GM10248 (cell line): Measurements from ENCODE around the gene SLC6A3.
"Not testable (repeated sequence)": the region's sequence is repeated elsewhere in the genome, so short reads cannot be mapped to it uniquely, and the experiment has no call there.

Experiments used
- CTCF ChIA-PET: fragments of 300-600 bp; sonication (Branson Sonifier 250); formaldehyde crosslinking; extraction: SDS; loops from one replicate; lab custom pipeline; 2021; ENCODE audit warnings: antibody characterized with exemption; lab: Yijun Ruan, JAX
- POLR2A ChIA-PET: fragments of 350-650 bp; sonication (Branson Sonifier 250); formaldehyde crosslinking; extraction: SDS; loops from one replicate; lab custom pipeline; 2020; ENCODE audit warnings: antibody characterized with exemption; lab: Yijun Ruan, JAX
- DNase-seq: peaks from one replicate; pipeline ENCODE4 v3.0.0; 2012; ENCODE audit errors: extremely low spot score
- CTCF ChIP-seq: IDR thresholded peaks from 2 replicates; pipeline ENCODE4 v1.5.1; 2012; ENCODE audit warnings: mild to moderate bottlenecking, low read depth; ENCODE audit errors: extremely low read depth, missing control alignments, control extremely low read depth

Gene SLC6A3

GRCh38 chr5:1479581-1480188 lies 34.4 kb upstream of the SLC6A3 start:
- ChIA-PET POLR2A (interaction anchor here (0.6 to 2.2 kb wide), 4 partner anchors 10 to 73 kb away, joined by 3 to 10 read pairs (median 4); no protein-coding TSS in a partner anchor), CTCF (interaction anchor here (0.5 to 2.7 kb wide), 24 partner anchors 9 to 165 kb away, joined by 3 to 26 read pairs (median 4); no protein-coding TSS in a partner anchor)

GRCh38 chr5:1479066-1479465 lies 33.8 kb upstream of the SLC6A3 start:
- ChIA-PET POLR2A (no interaction called here), CTCF (interaction anchor here (0.5 to 2.7 kb wide), 13 partner anchors 9 to 166 kb away, joined by 3 to 26 read pairs (median 5); no protein-coding TSS in a partner anchor)
- no peak for TF ChIP-seq CTCF
- no peak for DNase-seq

More at GRCh38 chr5:1479581-1480188, 34.4 kb upstream of the SLC6A3 start:
- DNase-seq: peak; percentile 68
- peak; percentile 59 for TF ChIP-seq CTCF

GRCh38 chr5:1478271-1479035 lies 33.2 kb upstream of the SLC6A3 start:
- DNase-seq: no peak
- POLR2A ChIA-PET: no interaction called here
- no peak for TF ChIP-seq CTCF
- CTCF ChIA-PET: interaction anchor here (1.0 to 2.7 kb wide), 9 partner anchors 8 to 167 kb away, joined by 3 to 26 read pairs (median 5); no protein-coding TSS in a partner anchor

- TF ChIP-seq CTCF: no peak
- ChIA-PET CTCF (no interaction called here), POLR2A (no interaction called here)
- DNase-seq: no peak
These were observed 32.1 kb upstream of the SLC6A3 start for GRCh38 chr5:1477341-1477740.

- TF ChIP-seq CTCF: no peak
- ChIA-PET POLR2A (no interaction called here), CTCF (interaction anchor here (1.0 kb wide), 1 partner anchor 10 kb away, joined by 3 read pairs; no protein-coding TSS in a partner anchor)
- DNase-seq: no peak
These were observed 31.7 kb upstream of the SLC6A3 start for GRCh38 chr5:1476967-1477310.

DNA sequence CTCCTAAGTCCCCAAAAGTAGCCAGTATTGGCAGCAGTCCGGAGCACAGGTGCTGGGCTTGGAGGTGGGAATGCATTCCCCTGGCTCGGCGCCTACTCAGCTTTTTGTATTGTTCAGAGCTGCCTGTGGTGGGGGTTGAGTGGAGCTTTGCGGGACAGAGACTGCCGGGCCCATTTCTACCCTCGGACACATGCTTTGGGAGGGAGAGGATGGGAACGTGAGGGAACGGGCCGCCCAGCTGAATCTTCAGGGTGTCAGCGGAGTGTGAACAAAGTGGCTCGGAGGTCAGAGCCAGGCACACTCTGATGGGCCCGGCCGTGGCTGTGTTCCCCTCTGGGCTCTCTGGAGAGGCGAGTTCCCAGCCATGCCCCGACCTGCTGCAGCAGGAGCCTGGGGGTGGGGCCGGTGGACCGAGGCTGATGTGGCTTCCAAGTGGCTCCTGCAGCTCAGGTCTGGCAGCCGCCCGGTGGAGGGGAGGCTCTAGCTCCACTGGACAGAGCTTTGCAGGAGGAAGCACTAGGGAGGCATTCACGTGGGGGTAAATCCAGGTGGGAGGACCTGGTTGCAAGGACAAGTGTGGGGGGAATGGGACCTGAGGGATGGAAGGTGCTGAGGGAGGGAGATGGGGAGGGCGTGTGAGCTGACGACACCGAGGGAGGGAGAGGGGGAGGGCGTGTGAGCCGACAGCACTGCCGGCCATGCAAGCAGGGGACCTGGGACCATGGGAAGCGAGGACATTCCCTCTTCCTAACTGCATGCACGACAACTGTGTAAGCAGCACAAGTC lies 31.1 kb upstream of the SLC6A3 start:
- ChIA-PET POLR2A (interaction anchor here (1.2 kb wide), 1 partner anchor 16 kb away, joined by 3 read pairs; no protein-coding TSS in a partner anchor), CTCF (interaction anchor here (1.0 kb wide), 1 partner anchor 10 kb away, joined by 3 read pairs; no protein-coding TSS in a partner anchor)
- no peak for DNase-seq
- TF ChIP-seq CTCF: no peak

DNA sequence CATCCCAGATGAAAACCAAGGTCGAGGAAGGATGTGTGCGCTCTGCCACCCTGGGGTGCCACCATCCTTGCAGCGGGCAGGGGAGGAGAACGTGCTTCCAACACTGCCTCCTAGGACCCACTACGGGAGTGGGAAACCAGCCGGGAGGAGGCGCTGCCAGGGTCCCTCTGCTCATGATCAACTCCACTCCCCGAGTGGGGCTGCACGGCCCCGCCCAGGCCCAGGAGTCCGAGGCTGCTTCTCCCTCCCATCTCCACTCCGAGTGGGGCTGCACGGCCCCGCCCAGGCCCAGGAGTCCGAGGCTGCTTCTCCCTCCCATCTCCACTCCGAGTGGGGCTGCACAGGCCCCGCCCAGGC lies 30.3 kb upstream of the SLC6A3 start:
- ChIA-PET CTCF (interaction anchor here (0.9 kb wide), 1 partner anchor 47 kb away, joined by 3 read pairs; no protein-coding TSS in a partner anchor), POLR2A (interaction anchor here (1.2 kb wide), 1 partner anchor 17 kb away, joined by 3 read pairs; no protein-coding TSS in a partner anchor)
- DNase-seq: not testable (repeated sequence)
